Prostate gland (tissue), 2 donors: ENCODE results near the gene BCAS3. TPM values are rescaled to one million over a fixed set of nuclear protein-coding genes. Genes with fewer than 3 reads are reported as not detected.
A peak's percentile ranks its signal among the peaks of the same experiment; 100 is the strongest.

ENCODE experiments used
- DNase-seq: peaks from one replicate; pipeline ENCODE4 v3.0.0-alpha.2; 2019; ENCODE audit warnings: low spot score
- H3K27ac ChIP-seq, 2 donors: fragments of 200-600 bp; sonication (generic); 2 replicates each; pipeline ENCODE4 v1.5.1; 2017 to 2019
- H3K27me3 ChIP-seq: fragments of 200-600 bp; sonication (generic); replicated peaks from 2 replicates; pipeline ENCODE4 v1.5.1; 2019; ENCODE audit not compliant: insufficient read depth
- H3K36me3 ChIP-seq, 2 donors: fragments of 200-600 bp; sonication (generic); 1 replicate in 1 of 2; 2 replicates in 1 of 2; pipeline versions ENCODE4 v1.5.1 to v1.8.1; 2017 to 2019
- H3K4me1 ChIP-seq: fragments of 200-600 bp; sonication (generic); replicated peaks from 2 replicates; pipeline ENCODE4 v1.5.1; 2019
- H3K4me3 ChIP-seq, 2 donors: fragments of 200-600 bp; sonication (generic); 2 replicates each; pipeline ENCODE4 v1.5.1; 2017 to 2019
- H3K9me3 ChIP-seq: fragments of 200-600 bp; sonication (generic); 2 replicates; pipeline ENCODE4 v1.5.1; 2017
- CTCF ChIP-seq, 4 experiments: fragments of 200-600 bp in 2 of 4; fragments of 450-650 bp in 2 of 4; sonication (generic) in 2 of 4; IDR thresholded peaks; 1 replicate in 3 of 4; 2 replicates in 1 of 4; pipeline ENCODE4 v1.5.1; 2016 to 2019; ENCODE audit warnings: antibody characterized with exemption in 4 of 4, mild to moderate bottlenecking in 2 of 4, moderate library complexity in 2 of 4
- POLR2A ChIP-seq: fragments of 450-650 bp; IDR thresholded peaks from one replicate; pipeline ENCODE4 v1.6.1; 2016; ENCODE audit warnings: antibody characterized with exemption, mild to moderate bottlenecking
- POLR2AphosphoS5 ChIP-seq: sonication (generic); formaldehyde crosslinking; IDR thresholded peaks from one replicate; pipeline ENCODE4 v1.6.1; 2017; ENCODE audit warnings: antibody characterized with exemption
- WGBS: methylation state at CpG from one replicate; pipeline ENCODE4 v1.1.5; 2018; 5-methylcytosine and 5-hydroxymethylcytosine counted together
- intact Hi-C: fragments of 100-400 bp; cut with DNase I; formaldehyde crosslinking; loops from one replicate; pipeline ENCODE4 v1.14.2; 2022
- total RNA-seq, 2 donors: library from RNA; depleted of rRNA; stranded (reverse); fragments of >200 nt; gene quantifications; one replicate each; pipeline ENCODE4 v1.1.0, GENCODE V29; 2016

Gene BCAS3
- total RNA-seq, 2 donors from 2014 or later = 57.8 to 93.9 TPM

GRCh38 chr17:61403801-61404662, 726.4 kb downstream of the BCAS3 start:
- Histone ChIP-seq H3K9me3 (no peaks in the 10 kb centered on the region), H3K27me3 (peaks cover 11% of the 10 kb centered on the region), H3K27ac (peak overlapping the region; percentile 79 to 84), H3K4me1 (no peaks in the 10 kb centered on the region), H3K36me3 (no peaks in the 10 kb centered on the region), H3K4me3 (peak overlapping the region; percentile 22 to 56)
- DNase-seq = no peak
- TF ChIP-seq POLR2A (no peak), CTCF (IDR thresholded peaks at IDR 0.05) (no peak)
- intact Hi-C loops = loop anchor here (5.0 kb wide), 2 partner anchors 48 to 657 kb away; partner anchors contain the start of gene TBX4
- WGBS = 22% methylated on average over 66 of the region's 66 CpGs

GRCh38 chr17:61404663-61404912, 726.9 kb downstream of the BCAS3 start:
- TF ChIP-seq POLR2A = no peak
- TF ChIP-seq POLR2AphosphoS5 = no peak
- TF ChIP-seq CTCF (IDR thresholded peaks at IDR 0.05) = no peak
- 30% methylated on average over 26 of the region's 27 CpGs for WGBS
- Histone ChIP-seq H3K9me3 (no peaks in the 10 kb centered on the region), H3K27me3 (peaks cover 11% of the 10 kb centered on the region), H3K4me3 (peak overlapping the region; percentile 22 to 56), H3K4me1 (no peaks in the 10 kb centered on the region), H3K36me3 (no peaks in the 10 kb centered on the region), H3K27ac (peak overlapping the region; percentile 79 to 84)
- intact Hi-C loops = loop anchor here (5.0 kb wide), 2 partner anchors 48 to 657 kb away; partner anchors contain the start of gene TBX4
- no peak for DNase-seq

- peaks cover 11% of the 10 kb centered on the region for H3K27me3 ChIP-seq
- H3K9me3 ChIP-seq = no peaks in the 10 kb centered on the region
- intact Hi-C loops = loop anchor here (5.0 kb wide), 3 partner anchors 47 to 658 kb away; partner anchors contain the start of gene TBX4
- peak overlapping the region; percentile 22 to 56 for H3K4me3 ChIP-seq
- no peak for TF ChIP-seq CTCF (IDR thresholded peaks at IDR 0.05)
- no peak for TF ChIP-seq POLR2A
- TF ChIP-seq POLR2AphosphoS5 = no peak
- H3K36me3 ChIP-seq = no peaks in the 10 kb centered on the region
- no peaks in the 10 kb centered on the region for H3K4me1 ChIP-seq
- peak overlapping the region; percentile 79 to 84 for H3K27ac ChIP-seq
- DNase-seq = no peak
- WGBS = 62% methylated on average over 69 of the region's 71 CpGs
These were observed 727.4 kb downstream of the BCAS3 start for GRCh38 chr17:61404913-61405685.

- 68% methylated on average over 33 of the region's 37 CpGs for WGBS
- intact Hi-C loops = loop anchor here (5.0 kb wide), 1 partner anchor 404 kb away; no protein-coding TSS in a partner anchor
- H3K4me3 ChIP-seq = peak overlapping the region in 1 of 2 donors; percentile 22
- no peaks in the 10 kb centered on the region for H3K4me1 ChIP-seq
- DNase-seq = no peak
- peak overlapping the region; percentile 79 to 84 for H3K27ac ChIP-seq
- peaks cover 11% of the 10 kb centered on the region for H3K27me3 ChIP-seq
- no peaks in the 10 kb centered on the region for H3K36me3 ChIP-seq
- no peaks in the 10 kb centered on the region for H3K9me3 ChIP-seq
- no peak for TF ChIP-seq CTCF (IDR thresholded peaks at IDR 0.05)
These were observed 728.3 kb downstream of the BCAS3 start for GRCh38 chr17:61405686-61406536.
